ENCODE results near the gene TMEM158. TPM values are rescaled to one million over a fixed set of nuclear protein-coding genes. Genes with fewer than 3 reads are reported as not detected.

Gene TMEM158
- total and polyA plus RNA-seq, 8 donors, result 1.7 to 4.4 (median 2.6) TPM

GRCh38 chr3:45179163-45179562, 46.9 kb downstream of the TMEM158 start:
- Histone ChIP-seq H3K9me3 (no peaks in the 10 kb centered on the region), H3K36me3 (no peaks in the 10 kb centered on the region), H3K27me3 (peaks cover 0 to 4% of the 10 kb centered on the region in 2 donors), H3K27ac (no peak overlapping the region), H3K4me1 (no peaks in the 10 kb centered on the region), H3K4me3 (no peak overlapping the region)
- ATAC-seq (no peak), DNase-seq (no peak)
- intact Hi-C loops (cut with DNase I), result no loop called here
- TF ChIP-seq, protein P1, sequence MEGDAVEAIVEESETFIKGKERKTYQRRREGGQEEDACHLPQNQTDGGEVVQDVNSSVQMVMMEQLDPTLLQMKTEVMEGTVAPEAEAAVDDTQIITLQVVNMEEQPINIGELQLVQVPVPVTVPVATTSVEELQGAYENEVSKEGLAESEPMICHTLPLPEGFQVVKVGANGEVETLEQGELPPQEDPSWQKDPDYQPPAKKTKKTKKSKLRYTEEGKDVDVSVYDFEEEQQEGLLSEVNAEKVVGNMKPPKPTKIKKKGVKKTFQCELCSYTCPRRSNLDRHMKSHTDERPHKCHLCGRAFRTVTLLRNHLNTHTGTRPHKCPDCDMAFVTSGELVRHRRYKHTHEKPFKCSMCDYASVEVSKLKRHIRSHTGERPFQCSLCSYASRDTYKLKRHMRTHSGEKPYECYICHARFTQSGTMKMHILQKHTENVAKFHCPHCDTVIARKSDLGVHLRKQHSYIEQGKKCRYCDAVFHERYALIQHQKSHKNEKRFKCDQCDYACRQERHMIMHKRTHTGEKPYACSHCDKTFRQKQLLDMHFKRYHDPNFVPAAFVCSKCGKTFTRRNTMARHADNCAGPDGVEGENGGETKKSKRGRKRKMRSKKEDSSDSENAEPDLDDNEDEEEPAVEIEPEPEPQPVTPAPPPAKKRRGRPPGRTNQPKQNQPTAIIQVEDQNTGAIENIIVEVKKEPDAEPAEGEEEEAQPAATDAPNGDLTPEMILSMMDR (IDR thresholded peaks at IDR 0.05), result no peak

DNA sequence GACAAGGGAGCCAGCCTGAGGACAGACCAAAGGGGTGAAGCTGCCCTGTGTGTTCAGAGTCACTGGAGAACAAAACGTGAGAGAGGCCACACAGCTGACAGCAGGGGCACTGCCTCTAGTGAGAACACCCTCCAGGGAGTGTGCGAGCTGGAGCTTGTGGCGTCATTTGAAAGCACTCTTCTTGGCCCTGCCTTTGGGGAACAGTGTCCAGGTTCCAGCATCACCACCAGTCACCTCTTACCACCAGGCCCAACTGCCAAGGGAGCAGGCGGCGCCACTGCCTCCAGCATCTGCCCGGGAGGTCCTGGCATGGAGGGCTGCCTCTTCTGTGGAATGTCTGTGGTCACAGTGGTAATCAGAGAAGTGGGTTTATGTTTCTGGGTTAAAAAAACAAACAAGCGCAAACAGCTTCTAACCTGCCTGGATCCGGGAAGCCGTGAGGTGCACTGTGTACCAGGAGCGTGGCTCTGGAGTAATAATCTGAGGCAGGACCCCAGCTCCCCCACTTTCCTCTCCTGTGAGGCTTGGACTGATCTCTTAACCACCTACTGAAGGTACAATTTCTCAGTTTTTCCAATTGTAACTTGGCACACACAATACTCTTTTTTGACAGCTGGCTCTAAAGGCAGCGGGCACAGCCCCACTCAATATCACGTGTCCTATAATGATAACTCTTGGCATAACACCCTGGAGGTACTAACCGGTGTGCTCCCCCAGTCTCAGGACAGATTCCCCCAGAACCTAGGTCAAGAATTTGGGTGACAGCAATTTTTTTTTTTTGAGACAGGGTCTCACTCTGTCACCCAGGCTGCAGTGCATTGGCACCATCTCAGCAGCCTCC, 47.7 kb downstream of the TMEM158 start:
- Histone ChIP-seq H3K27me3 (peaks cover 0 to 4% of the 10 kb centered on the region in 2 donors), H3K4me1 (no peaks in the 10 kb centered on the region), H3K4me3 (no peak overlapping the region), H3K36me3 (no peaks in the 10 kb centered on the region), H3K27ac (no peak overlapping the region), H3K9me3 (no peaks in the 10 kb centered on the region)
- intact Hi-C loops (cut with DNase I), result no loop called here
- TF ChIP-seq, protein P1 (IDR thresholded peaks at IDR 0.05), result no peak
- DNase-seq (no peak), ATAC-seq (no peak)

DNA sequence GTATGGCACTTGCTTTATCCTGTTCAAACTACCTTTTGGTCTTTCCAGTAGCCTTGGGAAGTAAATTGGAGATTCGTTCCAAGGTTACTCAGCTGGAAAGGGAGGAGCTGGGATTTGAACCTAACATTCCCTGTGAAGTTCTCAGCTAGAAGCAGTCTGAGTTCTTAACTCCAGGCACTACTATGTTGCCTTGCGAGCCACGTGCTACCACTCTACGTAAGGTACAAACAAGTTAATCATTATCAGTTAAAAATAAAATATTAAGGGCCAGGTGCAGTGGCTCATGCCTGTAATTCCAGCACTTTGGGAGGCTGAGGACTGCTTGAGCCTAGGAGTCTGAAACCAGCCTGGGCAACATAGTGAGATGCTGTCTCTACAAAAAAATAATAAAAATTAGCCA, 49.2 kb downstream of the TMEM158 start:
- DNase-seq, result no peak
- H3K4me1 ChIP-seq, result no peaks in the 10 kb centered on the region
- no peaks in the 10 kb centered on the region for H3K9me3 ChIP-seq
- peak; percentile 15 for ATAC-seq
- TF ChIP-seq, protein P1 (IDR thresholded peaks at IDR 0.05), result no peak
- no peaks in the 10 kb centered on the region for H3K36me3 ChIP-seq
- peaks cover 0 to 4% of the 10 kb centered on the region in 2 donors for H3K27me3 ChIP-seq
- H3K4me3 ChIP-seq, result no peak overlapping the region
- H3K27ac ChIP-seq, result no peak overlapping the region
- intact Hi-C loops (cut with DNase I), result no loop called here

Other genes with a start within 250 kb of the TMEM158 start
- gene CLEC3B, start 200.0 kb downstream of the TMEM158 start, total RNA-seq, result 100 to 1,000 TPM in 1 of 2 donors, 10 to 100 TPM in 1; 74.0 to 102 TPM
- 100 to 1,000 TPM in 5 of 6 donors, 10 to 100 TPM in 1; 96.6 to 177 (median 115) TPM for gene CLEC3B, start 200.0 kb downstream of the TMEM158 start, polyA plus RNA-seq (ENCODE audit: insufficient read length in 6 of 6)
- 10 to 100 TPM; 24.3 to 31.4 TPM for gene CDCP1, start 79.9 kb downstream of the TMEM158 start, total RNA-seq
- gene CDCP1, start 79.9 kb downstream of the TMEM158 start, polyA plus RNA-seq (ENCODE audit: insufficient read length in 6 of 6), result under 1 TPM; 0.30 to 0.60 (median 0.53) TPM
- gene LARS2, start 162.3 kb upstream of the TMEM158 start, total RNA-seq, result 10 to 100 TPM; 20.3 to 20.6 TPM
- 10 to 100 TPM; 19.6 to 22.7 (median 20.7) TPM for gene LARS2, start 162.3 kb upstream of the TMEM158 start, polyA plus RNA-seq (ENCODE audit: insufficient read length in 6 of 6)